Loucy (cell line): ENCODE results near the gene SCMH1.
A peak's percentile ranks its signal among the peaks of the same experiment; 100 is the strongest.

Experiments used
- H2AFZ ChIP-seq: fragments of 200-600 bp; sonication (generic); 2 replicates; pipeline ENCODE4 v1.6.0; 2016; ENCODE audit warnings: antibody characterized with exemption, mild to moderate bottlenecking, low read length, moderate library complexity
- H3F3A ChIP-seq: fragments of 200-600 bp; 2 replicates; pipeline ENCODE4 v1.6.0; 2016; ENCODE audit warnings: antibody characterized with exemption, low read depth, mild to moderate bottlenecking
- H3K27me3 ChIP-seq: fragments of 200-600 bp; sonication (generic); 2 replicates; pipeline ENCODE4 v1.6.1; 2014; ENCODE audit warnings: low read length, mild to moderate bottlenecking; ENCODE audit not compliant: insufficient read depth, poor library complexity, severe bottlenecking
- H3K36me3 ChIP-seq: fragments of 200-600 bp; sonication (generic); 2 replicates; pipeline ENCODE4 v1.6.1; 2016; ENCODE audit warnings: low read length; ENCODE audit not compliant: insufficient read depth
- H3K4me1 ChIP-seq: fragments of 200-600 bp; sonication (generic); 2 replicates; pipeline ENCODE4 v1.5.1; 2014; ENCODE audit warnings: low read length, mild to moderate bottlenecking; ENCODE audit not compliant: insufficient read depth, poor library complexity, severe bottlenecking
- H3K4me2 ChIP-seq: fragments of 200-600 bp; sonication (generic); 2 replicates; pipeline ENCODE4 v1.6.0; 2014; ENCODE audit warnings: antibody characterized with exemption, low read length, low read depth, mild to moderate bottlenecking; ENCODE audit not compliant: poor library complexity, severe bottlenecking
- H3K4me3 ChIP-seq: fragments of 200-600 bp; sonication (generic); 2 replicates; pipeline ENCODE4 v1.5.1; 2014; ENCODE audit warnings: low read length, mild to moderate bottlenecking, mixed read lengths; ENCODE audit not compliant: poor library complexity, severe bottlenecking
- H3K79me2 ChIP-seq: fragments of 200-600 bp; sonication (generic); 2 replicates; pipeline ENCODE4 v1.6.1; 2014; ENCODE audit warnings: low read length; ENCODE audit not compliant: insufficient read depth
- H3K9ac ChIP-seq: fragments of 200-600 bp; sonication (generic); 2 replicates; pipeline ENCODE4 v1.6.0; 2014; ENCODE audit warnings: mild to moderate bottlenecking, low read depth, low read length, moderate library complexity; ENCODE audit not compliant: poor library complexity, severe bottlenecking
- H3K9me2 ChIP-seq: fragments of 200-600 bp; sonication (generic); replicated peaks from 2 replicates; pipeline ENCODE4 v1.6.1; 2016; ENCODE audit warnings: low read depth, low read length, mixed read lengths
- H3K9me3 ChIP-seq: fragments of 200-600 bp; sonication (generic); 2 replicates; pipeline ENCODE4 v1.6.1; 2014; ENCODE audit warnings: mild to moderate bottlenecking, antibody characterized with exemption, low read length, low read depth; ENCODE audit not compliant: insufficient read depth
- H4K20me1 ChIP-seq: fragments of 200-600 bp; sonication (generic); 2 replicates; pipeline ENCODE4 v1.6.0; 2014; ENCODE audit warnings: antibody characterized with exemption, low read length, mild to moderate bottlenecking; ENCODE audit not compliant: insufficient read depth, poor library complexity, severe bottlenecking
- CTCF ChIP-seq: fragments of 200-600 bp; sonication (generic); conservative IDR thresholded peaks from 2 replicates; pipeline ENCODE4 v1.5.1; 2014; ENCODE audit warnings: mild to moderate bottlenecking, antibody characterized with exemption, low read length
- EZH2phosphoT487 ChIP-seq: fragments of 200-600 bp; IDR thresholded peaks from 2 replicates; pipeline ENCODE4 v1.6.1; 2018; ENCODE audit warnings: antibody characterized with exemption, mild to moderate bottlenecking, moderate library complexity, borderline replicate concordance

The SCMH1 gene

GRCh38 chr1:40978886-40979240 is 263.2 kb downstream of the SCMH1 start:
- no peaks in the 10 kb centered on the region for H3K27me3 ChIP-seq
- H3K4me2 ChIP-seq: peak overlapping the region; percentile 63
- H2AFZ ChIP-seq: no peak overlapping the region
- H3K36me3 ChIP-seq: peaks cover 5% of the 10 kb centered on the region; the same call in 1 of the 2 replicates
- H3K9ac ChIP-seq: peak overlapping the region; percentile 96
- H3K4me1 ChIP-seq: peaks cover 36% of the 10 kb centered on the region
- no peaks in the 10 kb centered on the region for H3K9me3 ChIP-seq
- peaks cover 44% of the 10 kb centered on the region for H3K79me2 ChIP-seq
- H3F3A ChIP-seq: no peaks in the 10 kb centered on the region
- TF ChIP-seq EZH2phosphoT487: no peak
- H4K20me1 ChIP-seq: peaks cover 32% of the 10 kb centered on the region
- no peaks in the 10 kb centered on the region for H3K9me2 ChIP-seq
- H3K4me3 ChIP-seq: peak overlapping the region; percentile 80

GRCh38 chr1:40977716-40978115 is 264.4 kb downstream of the SCMH1 start:
- no peaks in the 10 kb centered on the region for H3F3A ChIP-seq
- H3K36me3 ChIP-seq: no peaks in the 10 kb centered on the region
- H3K9me3 ChIP-seq: no peaks in the 10 kb centered on the region
- H3K4me2 ChIP-seq: no peak overlapping the region
- peaks cover 33% of the 10 kb centered on the region for H3K79me2 ChIP-seq
- H2AFZ ChIP-seq: no peak overlapping the region
- no peaks in the 10 kb centered on the region for H3K27me3 ChIP-seq
- H3K4me3 ChIP-seq: no peak overlapping the region
- peaks cover 21% of the 10 kb centered on the region for H4K20me1 ChIP-seq
- peaks cover 25% of the 10 kb centered on the region for H3K4me1 ChIP-seq
- no peaks in the 10 kb centered on the region for H3K9me2 ChIP-seq
- TF ChIP-seq EZH2phosphoT487 (no peak), CTCF (no peak)
- H3K9ac ChIP-seq: no peak overlapping the region
